ENCODE data around the gene AXDND1. TPM values are rescaled to one million over a fixed set of nuclear protein-coding genes. Genes with fewer than 3 reads are reported as not detected.

Gene AXDND1
- polyA plus RNA-seq, 1 donor (not counting 4 experiments of a cell fraction or from before 2014, with no cell fraction given), result 0.04 TPM

- no peak overlapping the region for H3K9ac ChIP-seq (ENCODE audit: control insufficient read depth, extremely low read depth, insufficient read depth, low read length)
- no peaks in the 10 kb centered on the region for H3K9me1 ChIP-seq (ENCODE audit: control insufficient read depth, extremely low read depth, insufficient read depth, low read length)
- no peaks in the 10 kb centered on the region for H3K79me2 ChIP-seq (ENCODE audit: control insufficient read depth, insufficient read depth, low read length)
- no peak overlapping the region for H3K4me2 ChIP-seq (ENCODE audit: control insufficient read depth, extremely low read depth, insufficient read depth, low read depth, low read length)
- H3K27ac ChIP-seq (ENCODE audit: control insufficient read depth, insufficient read depth, low read length), result no peak overlapping the region
- no peaks in the 10 kb centered on the region for H3K4me1 ChIP-seq (ENCODE audit: control insufficient read depth, extremely low read depth, insufficient read depth, low read length)
- TF ChIP-seq EZH2 (IDR thresholded peaks at IDR 0.05; ENCODE audit: low read length) (no peak), CTCF (optimal IDR thresholded peaks at IDR 0.05 in 1 of 3, IDR thresholded peaks at IDR 0.05 in 1 of 3, conservative IDR thresholded peaks at IDR 0.05 in 1 of 3; ENCODE audit: extremely low read depth in 1 of 3, insufficient read depth in 2 of 3, low read length in 3 of 3) (no peak)
- DNase-seq (ENCODE audit: low read depth, low spot score) (no peak), FAIRE-seq (no peak)
- no peaks in the 10 kb centered on the region for H3K9me3 ChIP-seq (ENCODE audit: control insufficient read depth, low read depth, low read length)
- H4K20me1 ChIP-seq (ENCODE audit: control insufficient read depth, extremely low read depth, insufficient read depth, low read length), result no peaks in the 10 kb centered on the region
- no peaks in the 10 kb centered on the region for H3K27me3 ChIP-seq (ENCODE audit: control insufficient read depth, extremely low read depth, insufficient read depth, low read length)
- dilution Hi-C loops (cut with MboI; ENCODE audit: extremely low pct_ligation_motif_present, low sequenced_read_pairs), result no loop called here
- no peak overlapping the region for H2AFZ ChIP-seq (ENCODE audit: control insufficient read depth, low read length)
- H3K36me3 ChIP-seq (ENCODE audit: control insufficient read depth in 2 of 2, extremely low read depth in 1 of 2, insufficient read depth in 2 of 2, low read length in 2 of 2), result peaks cover 2 to 10% of the 10 kb centered on the region in 2 experiments
- no peak overlapping the region for H3K4me3 ChIP-seq (ENCODE audit: control insufficient read depth in 2 of 3, extremely low read depth in 1 of 3, insufficient read depth in 2 of 3, low read depth in 1 of 3, low read length in 3 of 3)
Observed at GRCh38 chr1:179342740-179343404, 22.9 kb upstream of the AXDND1 start.

DNA sequence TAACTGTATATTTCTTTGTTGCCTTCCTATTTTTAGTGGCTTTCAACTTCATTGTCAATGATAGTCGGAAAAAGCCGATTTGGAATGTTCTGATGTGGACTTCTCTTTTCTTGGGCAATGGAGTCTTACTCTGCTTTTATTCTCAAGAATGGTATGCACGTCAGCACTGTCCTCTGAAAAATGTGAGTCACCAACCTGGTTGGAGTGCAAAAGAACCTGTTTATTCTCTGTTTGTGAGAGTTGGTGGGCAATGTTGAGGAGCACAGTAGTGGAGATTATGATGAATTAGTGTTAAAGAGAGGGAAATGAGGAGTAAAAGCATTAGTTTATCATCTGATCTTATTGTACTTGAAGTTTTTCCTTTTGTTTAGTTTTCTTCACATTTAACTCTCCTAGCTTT is 14.5 kb upstream of the AXDND1 start:
- dilution Hi-C loops (cut with MboI; ENCODE audit: extremely low pct_ligation_motif_present, low sequenced_read_pairs), result no loop called here
- Histone ChIP-seq H3K27me3 (ENCODE audit: control insufficient read depth, extremely low read depth, insufficient read depth, low read length) (no peaks in the 10 kb centered on the region), H2AFZ (ENCODE audit: control insufficient read depth, low read length) (no peak overlapping the region), H4K20me1 (ENCODE audit: control insufficient read depth, extremely low read depth, insufficient read depth, low read length) (no peaks in the 10 kb centered on the region), H3K9me3 (ENCODE audit: control insufficient read depth, low read depth, low read length) (no peaks in the 10 kb centered on the region), H3K79me2 (ENCODE audit: control insufficient read depth, insufficient read depth, low read length) (no peaks in the 10 kb centered on the region), H3K4me3 (ENCODE audit: control insufficient read depth in 2 of 3, extremely low read depth in 1 of 3, insufficient read depth in 2 of 3, low read depth in 1 of 3, low read length in 3 of 3) (no peak overlapping the region), H3K27ac (ENCODE audit: control insufficient read depth, insufficient read depth, low read length) (no peak overlapping the region), H3K9me1 (ENCODE audit: control insufficient read depth, extremely low read depth, insufficient read depth, low read length) (no peaks in the 10 kb centered on the region), H3K9ac (ENCODE audit: control insufficient read depth, extremely low read depth, insufficient read depth, low read length) (no peak overlapping the region), H3K36me3 (ENCODE audit: control insufficient read depth in 2 of 2, extremely low read depth in 1 of 2, insufficient read depth in 2 of 2, low read length in 2 of 2) (peaks cover 6 to 11% of the 10 kb centered on the region in 2 experiments), H3K4me1 (ENCODE audit: control insufficient read depth, extremely low read depth, insufficient read depth, low read length) (no peaks in the 10 kb centered on the region), H3K4me2 (ENCODE audit: control insufficient read depth, extremely low read depth, insufficient read depth, low read depth, low read length) (no peak overlapping the region)
- DNase-seq (ENCODE audit: low read depth, low spot score), result no peak
- TF ChIP-seq EZH2 (IDR thresholded peaks at IDR 0.05; ENCODE audit: low read length), result no peak
- no peak for TF ChIP-seq CTCF (optimal IDR thresholded peaks at IDR 0.05 in 1 of 3, IDR thresholded peaks at IDR 0.05 in 1 of 3, conservative IDR thresholded peaks at IDR 0.05 in 1 of 3; ENCODE audit: extremely low read depth in 1 of 3, insufficient read depth in 2 of 3, low read length in 3 of 3)
- FAIRE-seq, result no peak

Data from keratinocyte (primary cell).